Measurements from ENCODE around the gene RNF126.

RNF126 gene

GRCh38 chr19:682678-683320 is 19.8 kb upstream of the RNF126 start:
- no peak for DNase-seq (ENCODE audit: low read depth)
- no peak overlapping the region for H3K4me3 ChIP-seq (ENCODE audit: low read length)
- TF ChIP-seq CTCF (conservative IDR thresholded peaks at IDR 0.05; ENCODE audit: low read length): no peak

DNA sequence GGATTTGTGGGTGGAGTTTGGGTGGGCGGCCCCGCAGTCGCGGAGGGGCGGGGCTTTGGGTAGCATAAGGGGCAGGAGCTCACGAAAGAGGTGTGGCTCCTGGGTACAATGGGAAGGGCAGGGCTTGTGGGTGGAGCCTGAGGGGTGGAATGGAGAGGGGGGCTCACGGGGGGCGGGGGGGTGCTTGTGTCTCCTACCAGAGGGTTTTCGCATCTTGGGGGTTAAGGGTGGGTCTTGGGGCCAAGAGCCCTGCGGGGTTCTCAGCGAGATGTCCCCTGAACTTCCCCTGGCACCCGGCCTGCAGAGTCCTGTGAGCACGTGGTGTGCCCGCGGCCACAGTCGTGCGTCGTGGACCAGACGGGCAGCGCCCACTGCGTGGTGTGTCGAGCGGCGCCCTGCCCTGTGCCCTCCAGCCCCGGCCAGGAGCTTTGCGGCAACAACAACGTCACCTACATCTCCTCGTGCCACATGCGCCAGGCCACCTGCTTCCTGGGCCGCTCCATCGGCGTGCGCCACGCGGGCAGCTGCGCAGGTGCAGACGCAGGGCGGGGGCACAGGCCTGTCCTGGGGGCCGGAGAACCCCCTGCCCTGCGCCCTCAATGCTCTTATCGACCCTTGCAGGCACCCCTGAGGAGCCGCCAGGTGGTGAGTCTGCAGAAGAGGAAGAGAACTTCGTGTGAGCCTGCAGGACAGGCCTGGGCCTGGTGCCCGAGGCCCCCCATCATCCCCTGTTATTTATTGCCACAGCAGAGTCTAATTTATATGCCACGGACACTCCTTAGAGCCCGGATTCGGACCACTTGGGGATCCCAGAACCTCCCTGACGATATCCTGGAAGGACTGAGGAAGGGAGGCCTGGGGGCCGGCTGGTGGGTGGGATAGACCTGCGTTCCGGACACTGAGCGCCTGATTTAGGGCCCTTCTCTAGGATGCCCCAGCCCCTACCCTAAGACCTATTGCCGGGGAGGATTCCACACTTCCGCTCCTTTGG is 18.3 kb upstream of the RNF126 start:
- H3K4me3 ChIP-seq (ENCODE audit: low read length): no peak overlapping the region; the same call in 1 of the 2 replicates
- no peak for DNase-seq (ENCODE audit: low read depth)
- no peak for TF ChIP-seq CTCF (conservative IDR thresholded peaks at IDR 0.05; ENCODE audit: low read length)

- peak; percentile 98 for DNase-seq (ENCODE audit: low read depth)
- TF ChIP-seq CTCF (conservative IDR thresholded peaks at IDR 0.05; ENCODE audit: low read length): peak; percentile 29
Measured at GRCh38 chr19:680287-681028, 17.4 kb upstream of the RNF126 start.

GRCh38 chr19:679418-680286 is 16.6 kb upstream of the RNF126 start:
- H3K4me3 ChIP-seq (ENCODE audit: low read length): peak overlapping the region; percentile 58
- DNase-seq (ENCODE audit: low read depth): peak; percentile 72
- no peak for TF ChIP-seq CTCF (conservative IDR thresholded peaks at IDR 0.05; ENCODE audit: low read length)

More at GRCh38 chr19:680287-681028, 17.4 kb upstream of the RNF126 start:
- H3K4me3 ChIP-seq (ENCODE audit: low read length): peak overlapping the region; percentile 62

DNA sequence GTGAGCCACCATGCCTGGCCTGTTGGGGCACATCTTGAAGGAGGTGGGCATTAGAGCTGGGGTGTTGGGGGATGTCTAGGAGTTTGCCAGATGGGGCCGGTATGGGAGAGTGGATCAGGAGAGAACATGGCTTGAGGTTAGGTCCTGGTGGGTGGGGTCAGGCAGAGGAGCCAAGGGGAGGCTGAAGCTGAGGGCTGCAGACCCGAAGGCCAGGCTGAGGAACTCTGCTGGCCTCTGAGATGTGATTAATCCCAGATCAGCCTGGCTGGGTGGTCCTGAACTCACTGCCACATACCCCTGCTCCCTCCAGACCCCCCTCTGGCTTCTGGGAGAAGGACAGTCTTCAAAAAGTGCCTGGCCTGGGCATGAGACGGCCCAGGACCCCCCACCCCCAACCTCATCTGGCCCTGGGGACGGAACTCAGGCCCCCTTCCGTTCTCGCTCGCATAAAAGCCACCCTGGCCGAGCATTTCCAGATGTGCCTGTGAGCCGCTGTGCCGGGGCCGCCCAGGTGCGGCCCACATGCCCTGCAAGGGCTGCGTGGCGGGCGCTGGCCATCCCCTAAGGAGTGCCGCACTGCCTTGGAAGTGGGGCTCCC is 15.9 kb upstream of the RNF126 start:
- H3K4me3 ChIP-seq (ENCODE audit: low read length): peak overlapping the region; percentile 58
- no peak for DNase-seq (ENCODE audit: low read depth)
- TF ChIP-seq CTCF (conservative IDR thresholded peaks at IDR 0.05; ENCODE audit: low read length): no peak

Measured in AG10803 (cell line).